ENCODE results near the gene SNRNP27.
"Not testable (repeated sequence)": the region's sequence is repeated elsewhere in the genome, so short reads cannot be mapped to it uniquely, and the experiment has no call there.

SNRNP27 gene

GRCh38 chr2:69946351-69947324, 52.9 kb downstream of the SNRNP27 start:
- peak; percentile 14 for DNase-seq (ENCODE audit: low read depth)

GRCh38 chr2:69947325-69947931, 53.7 kb downstream of the SNRNP27 start:
- DNase-seq (ENCODE audit: low read depth) = no peak

GRCh38 chr2:69948032-69948962, 54.5 kb downstream of the SNRNP27 start:
- no peak for DNase-seq (ENCODE audit: low read depth)

- no peak for DNase-seq (ENCODE audit: low read depth)
Measured at GRCh38 chr2:69948963-69949645, 55.3 kb downstream of the SNRNP27 start.

- no peak for DNase-seq (ENCODE audit: low read depth)
Measured at GRCh38 chr2:69950241-69950640, 56.5 kb downstream of the SNRNP27 start.

GRCh38 chr2:69950671-69951070, 56.9 kb downstream of the SNRNP27 start:
- DNase-seq (ENCODE audit: low read depth) = not testable (repeated sequence)

GRCh38 chr2:69952336-69953115, 58.8 kb downstream of the SNRNP27 start:
- no peak for DNase-seq (ENCODE audit: low read depth)

- DNase-seq (ENCODE audit: low read depth) = no peak
Measured at GRCh38 chr2:69954084-69954483, 60.3 kb downstream of the SNRNP27 start.
